HFFc6 (cell line): Measurements from ENCODE around the gene F7. TPM values are rescaled to one million over a fixed set of nuclear protein-coding genes. Genes with fewer than 3 reads are reported as not detected.
"Not testable (repeated sequence)": the region's sequence is repeated elsewhere in the genome, so short reads cannot be mapped to it uniquely, and the experiment has no call there.

Source experiments
- DNase-seq: peaks from one replicate; pipeline ENCODE4 v3.0.0-alpha.2; 2018
- H3K27ac Mint-ChIP-seq: 2 replicates; pipeline ENCODE4 v1.8.0; 2020; ENCODE audit warnings: mild to moderate bottlenecking, mixed read lengths
- H3K27me3 Mint-ChIP-seq: 2 replicates; pipeline ENCODE4 v1.8.0; 2021; ENCODE audit warnings: mild to moderate bottlenecking, moderate library complexity, mixed read lengths; ENCODE audit not compliant: insufficient read depth
- H3K36me3 Mint-ChIP-seq: 2 replicates; pipeline ENCODE4 v1.8.0; 2021; ENCODE audit warnings: low read depth, mixed read lengths
- H3K4me1 Mint-ChIP-seq: 2 replicates; pipeline ENCODE4 v1.8.0; 2020; ENCODE audit warnings: low read depth, mixed read lengths
- H3K4me3 Mint-ChIP-seq: 2 replicates; pipeline ENCODE4 v1.8.0; 2020; ENCODE audit warnings: mild to moderate bottlenecking, moderate library complexity, mixed read lengths
- H3K9me3 Mint-ChIP-seq: 2 replicates; pipeline ENCODE4 v1.8.0; 2020; ENCODE audit warnings: mild to moderate bottlenecking, mixed read lengths
- total RNA-seq, 6 experiments: library from RNA; stranded (reverse); fragmentation: NEBNext Ultra II Directional; extraction: Animal tissue kit (Norgen Biotek cat#: 25700); gene quantifications; 2 replicates in 1 of 6; 3 replicates in 5 of 6; pipeline ENCODE4 v1.2.3, GENCODE V29; 2021
- TF ChIP-seq, protein P1 (sequence below): fragments of 200-600 bp; sonication (generic); IDR thresholded peaks from 2 replicates; pipeline ENCODE4 v1.5.0; 2021; ENCODE audit warnings: antibody characterized with exemption, mild to moderate bottlenecking

Gene F7
- total RNA-seq, 6 experiments from 2014 or later = not detected

DNA sequence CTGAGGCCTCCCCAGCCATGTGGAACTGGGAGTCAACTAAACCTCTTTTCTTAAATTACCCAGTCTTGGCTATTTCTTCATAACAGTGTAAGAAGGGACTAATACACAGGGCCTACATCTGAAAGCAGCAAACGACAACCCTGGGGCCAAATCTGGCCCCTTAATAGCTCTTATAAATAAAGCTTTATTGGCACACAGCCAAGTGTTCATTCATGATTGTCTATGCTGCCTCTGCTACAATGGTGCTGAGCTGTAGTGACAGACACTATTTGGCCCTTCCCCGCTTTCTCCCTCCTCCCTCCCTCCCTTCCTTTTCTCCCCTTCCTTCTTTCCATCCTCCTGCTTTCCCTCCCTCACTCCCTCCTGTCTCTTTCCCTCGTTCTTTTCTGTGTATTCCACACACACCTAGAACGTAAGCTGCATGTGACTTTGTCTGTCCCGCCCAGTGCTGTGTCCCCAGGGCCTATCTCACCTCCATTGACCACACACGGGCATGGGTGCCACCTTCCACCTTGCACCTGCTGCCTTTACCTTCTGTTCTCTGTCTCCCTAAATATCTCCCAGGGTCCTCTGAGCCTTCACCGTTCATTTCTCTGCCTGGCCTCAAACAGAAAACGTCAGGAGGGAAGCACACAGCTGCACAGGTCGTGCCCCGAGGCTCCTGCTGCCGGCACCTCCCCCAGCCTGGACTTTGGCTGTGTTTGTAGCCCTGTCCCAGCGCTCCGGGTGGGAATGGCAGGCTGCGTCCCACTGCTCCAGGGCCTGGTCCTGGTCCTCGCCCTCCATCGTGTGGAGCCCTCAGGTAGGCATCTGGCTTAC is 52.5 kb downstream of the F7 start, which contains the start of gene PROZ:
Gene PROZ, plus strand, starts transcription at position 720 of the 819 bp plus-strand sequence. Its CDS starts 13 bp downstream, at position 733.
- Mint-ChIP-seq H3K27me3 (peaks cover 6% of the 10 kb centered on the region), H3K4me1 (peaks cover 16% of the 10 kb centered on the region), H3K4me3 (no peak within 1 kb of the TSS), H3K9me3 (no peaks in the 10 kb centered on the region; the same call in 1 of the 2 replicates), H3K36me3 (peaks cover 9% of the 10 kb centered on the region), H3K27ac (no peak within 1 kb of the TSS)
- TF ChIP-seq, protein P1, sequence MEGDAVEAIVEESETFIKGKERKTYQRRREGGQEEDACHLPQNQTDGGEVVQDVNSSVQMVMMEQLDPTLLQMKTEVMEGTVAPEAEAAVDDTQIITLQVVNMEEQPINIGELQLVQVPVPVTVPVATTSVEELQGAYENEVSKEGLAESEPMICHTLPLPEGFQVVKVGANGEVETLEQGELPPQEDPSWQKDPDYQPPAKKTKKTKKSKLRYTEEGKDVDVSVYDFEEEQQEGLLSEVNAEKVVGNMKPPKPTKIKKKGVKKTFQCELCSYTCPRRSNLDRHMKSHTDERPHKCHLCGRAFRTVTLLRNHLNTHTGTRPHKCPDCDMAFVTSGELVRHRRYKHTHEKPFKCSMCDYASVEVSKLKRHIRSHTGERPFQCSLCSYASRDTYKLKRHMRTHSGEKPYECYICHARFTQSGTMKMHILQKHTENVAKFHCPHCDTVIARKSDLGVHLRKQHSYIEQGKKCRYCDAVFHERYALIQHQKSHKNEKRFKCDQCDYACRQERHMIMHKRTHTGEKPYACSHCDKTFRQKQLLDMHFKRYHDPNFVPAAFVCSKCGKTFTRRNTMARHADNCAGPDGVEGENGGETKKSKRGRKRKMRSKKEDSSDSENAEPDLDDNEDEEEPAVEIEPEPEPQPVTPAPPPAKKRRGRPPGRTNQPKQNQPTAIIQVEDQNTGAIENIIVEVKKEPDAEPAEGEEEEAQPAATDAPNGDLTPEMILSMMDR = no peak
- DNase-seq = no peak

DNA sequence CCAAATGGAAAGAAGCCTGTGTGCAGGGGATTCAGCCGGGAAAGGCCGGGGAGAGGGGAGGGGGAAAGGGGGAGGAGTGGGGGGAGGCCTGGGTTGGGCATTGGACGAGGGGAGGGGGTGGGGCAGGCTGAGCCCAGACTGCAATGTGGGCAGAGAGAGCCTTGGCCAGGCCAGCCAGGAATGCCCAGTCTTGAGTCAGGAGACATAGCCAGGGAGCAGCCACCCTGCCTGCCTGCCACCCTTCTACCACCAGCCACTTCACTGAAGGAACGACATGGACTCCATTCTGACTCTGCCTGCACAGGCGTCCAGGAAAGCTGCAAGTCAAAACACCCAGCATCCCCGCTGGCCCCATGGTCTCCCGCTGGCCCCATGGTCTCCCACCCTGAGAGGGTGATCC is 53.4 kb downstream of the F7 start:
- Mint-ChIP-seq H3K27me3 (peaks cover 12% of the 10 kb centered on the region), H3K9me3 (no peaks in the 10 kb centered on the region; the same call in 1 of the 2 replicates), H3K36me3 (peaks cover 9% of the 10 kb centered on the region), H3K27ac (no peak overlapping the region), H3K4me1 (peaks cover 16% of the 10 kb centered on the region), H3K4me3 (no peak overlapping the region)
- TF ChIP-seq, protein P1 = no peak
- DNase-seq = no peak

GRCh38 chr13:113159701-113160100 is 54.1 kb downstream of the F7 start:
- H3K4me1 Mint-ChIP-seq = peaks cover 12% of the 10 kb centered on the region
- TF ChIP-seq, protein P1 = no peak
- H3K36me3 Mint-ChIP-seq = peaks cover 15% of the 10 kb centered on the region
- H3K4me3 Mint-ChIP-seq = no peak overlapping the region
- peaks cover 12% of the 10 kb centered on the region for H3K27me3 Mint-ChIP-seq
- H3K27ac Mint-ChIP-seq = no peak overlapping the region
- no peak for DNase-seq
- no peaks in the 10 kb centered on the region; the same call in 1 of the 2 replicates for H3K9me3 Mint-ChIP-seq

DNA sequence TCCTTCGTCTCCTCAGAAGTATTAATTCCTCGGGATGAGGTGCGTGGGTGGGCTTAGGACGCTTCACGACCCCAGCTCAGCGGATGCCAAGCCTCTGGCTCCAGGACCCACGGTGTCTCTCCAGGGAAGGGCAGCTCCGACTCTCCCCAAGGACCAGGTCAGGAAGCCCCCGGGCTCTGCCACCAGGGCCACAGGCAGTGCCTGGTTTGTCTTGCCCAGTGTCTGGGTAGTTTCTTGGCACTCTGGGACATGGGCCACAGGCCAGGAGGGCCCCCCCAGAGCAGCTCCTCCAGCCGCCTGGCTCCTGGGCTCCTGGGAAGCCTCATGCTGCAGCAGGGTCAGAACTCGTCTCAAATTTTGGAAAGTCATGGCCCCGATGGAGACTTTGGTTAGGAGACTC is 55.4 kb downstream of the F7 start:
- no peak overlapping the region for H3K4me3 Mint-ChIP-seq
- H3K27ac Mint-ChIP-seq = no peak overlapping the region
- no peaks in the 10 kb centered on the region for H3K9me3 Mint-ChIP-seq
- H3K36me3 Mint-ChIP-seq = peaks cover 16% of the 10 kb centered on the region
- DNase-seq = no peak
- H3K4me1 Mint-ChIP-seq = peaks cover 11% of the 10 kb centered on the region
- TF ChIP-seq, protein P1 = no peak
- H3K27me3 Mint-ChIP-seq = peaks cover 13% of the 10 kb centered on the region

DNA sequence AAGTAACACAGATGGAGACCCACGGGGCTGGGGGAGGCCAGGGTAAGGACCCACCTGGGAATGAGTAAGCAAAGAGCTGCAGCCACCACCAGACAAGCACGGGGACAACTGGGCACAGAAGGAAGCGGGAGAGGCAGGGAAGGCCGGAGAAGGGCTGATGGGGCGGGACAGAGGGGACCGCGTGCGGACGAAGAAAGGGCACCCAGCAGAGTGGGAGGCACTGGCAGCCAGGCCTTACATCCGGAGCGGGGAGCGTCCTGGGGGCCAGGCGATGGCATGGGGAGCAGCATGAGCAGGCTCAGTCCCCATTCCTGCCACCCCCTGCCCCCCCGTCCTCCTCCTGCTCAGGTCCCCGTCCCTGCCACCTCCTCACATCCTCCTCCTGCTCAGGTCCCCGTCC is 55.8 kb downstream of the F7 start:
- no peak for DNase-seq
- H3K4me1 Mint-ChIP-seq = peaks cover 15% of the 10 kb centered on the region

DNA sequence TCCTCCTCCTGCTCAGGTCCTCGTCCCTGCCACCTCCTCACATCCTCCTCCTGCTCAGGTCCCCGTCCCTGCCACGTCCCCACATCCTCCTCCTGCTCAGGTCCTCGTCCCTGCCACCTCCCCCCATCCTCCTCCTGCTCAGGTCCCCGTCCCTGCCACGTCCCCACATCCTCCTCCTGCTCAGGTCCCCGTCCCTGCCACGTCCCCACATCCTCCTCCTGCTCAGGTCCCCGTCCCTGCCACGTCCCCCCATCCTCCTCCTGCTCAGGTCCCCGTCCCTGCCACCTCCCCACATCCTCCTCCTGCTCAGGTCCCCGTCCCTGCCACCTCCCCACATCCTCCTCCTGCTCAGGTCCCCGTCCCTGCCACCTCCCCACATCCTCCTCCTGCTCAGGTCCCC is 56.4 kb downstream of the F7 start:
- not testable (repeated sequence) for H3K4me3 Mint-ChIP-seq, DNase-seq, H3K27ac Mint-ChIP-seq, H3K9me3 Mint-ChIP-seq
- Mint-ChIP-seq H3K4me1 (peaks cover 17% of the 10 kb centered on the region), H3K36me3 (peaks cover 21% of the 10 kb centered on the region), H3K27me3 (peaks cover 13% of the 10 kb centered on the region)

More for the DNA sequence above, 55.8 kb downstream of the F7 start:
- Mint-ChIP-seq H3K27me3 (peaks cover 13% of the 10 kb centered on the region), H3K4me3 (no peak overlapping the region), H3K27ac (no peak overlapping the region), H3K9me3 (no peaks in the 10 kb centered on the region), H3K36me3 (peaks cover 16% of the 10 kb centered on the region)
- TF ChIP-seq, protein P1 = no peak
